ENCODE data around the gene PARD6A.

The PARD6A gene

DNA sequence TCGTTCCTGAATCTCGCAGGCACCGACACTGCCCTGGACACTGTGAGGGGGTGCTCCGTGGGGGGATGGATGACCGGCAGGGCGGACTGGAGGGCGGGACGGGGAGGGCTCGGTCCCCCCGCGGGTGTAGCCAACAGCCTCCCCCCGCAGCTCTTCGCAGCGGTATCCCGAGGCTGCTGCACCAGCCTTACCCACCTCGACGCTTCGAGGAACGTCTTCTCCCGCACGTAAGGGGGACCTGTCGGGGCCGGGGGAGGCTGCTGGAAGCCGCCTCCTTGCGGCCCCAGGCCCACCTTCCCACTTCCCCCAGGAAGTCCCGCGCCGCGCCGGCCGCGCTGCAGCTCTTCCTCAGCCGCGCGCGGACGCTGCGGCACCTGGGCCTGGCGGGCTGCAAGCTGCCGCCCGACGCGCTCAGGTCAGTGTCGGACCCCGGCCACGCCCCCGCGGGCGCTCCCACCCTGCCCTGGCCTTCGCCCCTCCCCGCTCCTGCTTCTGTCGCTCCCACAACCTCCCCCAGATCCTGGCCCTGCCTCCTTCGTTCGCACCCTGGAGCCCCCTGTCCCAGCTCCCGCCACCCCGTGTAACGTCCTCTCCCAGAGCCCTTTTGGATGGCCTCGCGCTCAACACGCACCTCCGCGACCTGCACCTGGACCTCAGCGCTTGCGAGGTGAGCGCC lies 12.5 kb upstream of the PARD6A start:
- Histone ChIP-seq H3K36me3 (ENCODE audit: control insufficient read depth in 4 of 4, insufficient read depth in 4 of 4, low read length in 3 of 4) (peaks cover 6 to 60% (median 47%) of the 10 kb centered on the region in 4 experiments), H3K9me3 (ENCODE audit: control extremely low read depth in 1 of 5, control insufficient read depth in 4 of 5, insufficient read depth in 2 of 5, low read depth in 1 of 5, low read length in 4 of 5) (no peaks in the 10 kb centered on the region), H3K27ac (ENCODE audit: insufficient read depth in 1 of 2, low read depth in 1 of 2, low read length in 2 of 2, poor library complexity in 1 of 2, severe bottlenecking in 2 of 2) (no peak overlapping the region), H3K27me3 (replicated peaks in 2 of 5; ENCODE audit: control insufficient read depth in 4 of 5, insufficient read depth in 5 of 5, low read length in 4 of 5) (no peaks in the 10 kb centered on the region), H3K4me1 (ENCODE audit: control extremely low read depth in 1 of 4, control insufficient read depth in 4 of 4, insufficient read depth in 4 of 4, low read length in 3 of 4) (peaks cover 0 to 22% (median 19%) of the 10 kb centered on the region in 4 experiments), H3K4me3 (ENCODE audit: control insufficient read depth in 1 of 7, extremely low read depth in 1 of 7, insufficient read depth in 4 of 7, low read depth in 2 of 7, low read length in 6 of 7) (no peak overlapping the region)
- WGBS (ENCODE audit: insufficient coverage), result 95% methylated on average over 54 of the region's 65 CpGs
- no peak for DNase-seq
- ChIA-PET POLR2A (interaction anchor here (0.6 kb wide), 1 partner anchor 172 kb away, joined by 4 read pairs; no protein-coding TSS in a partner anchor), CTCF (interaction anchor here (1.4 to 12.2 kb wide), 5 partner anchors 11 to 128 kb away, joined by 5 to 113 read pairs (median 70); partner anchors contain the start of genes ACD, C16orf86, ENKD1 and PARD6A)

DNA sequence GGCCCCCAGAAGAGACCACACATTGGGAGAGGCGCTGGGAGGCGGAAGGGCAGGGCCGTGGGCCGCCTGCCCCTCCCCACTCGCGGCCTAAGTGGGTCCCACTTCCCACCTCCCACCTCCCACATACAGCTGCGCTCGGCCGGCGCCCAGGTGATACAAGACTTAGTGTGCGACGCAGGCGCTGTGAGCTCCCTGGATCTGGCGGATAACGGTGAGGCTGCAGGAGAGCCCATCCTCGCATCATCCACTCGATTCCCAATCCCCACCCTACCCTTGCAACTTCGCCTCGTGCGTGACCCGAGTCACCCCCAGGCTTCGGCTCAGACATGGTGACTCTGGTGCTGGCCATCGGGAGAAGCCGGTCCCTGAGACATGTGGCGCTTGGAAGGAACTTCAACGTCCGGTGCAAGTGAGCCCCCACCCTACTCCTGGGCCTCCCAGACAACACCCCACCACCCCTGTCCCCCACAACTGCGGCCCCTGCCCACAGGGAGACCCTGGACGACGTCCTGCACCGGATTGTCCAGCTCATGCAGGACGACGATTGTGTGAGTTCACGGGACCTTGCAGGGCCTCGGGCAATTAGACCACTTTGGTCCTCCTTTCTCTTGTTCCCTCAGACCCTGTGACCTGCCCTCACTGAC lies 11.9 kb upstream of the PARD6A start:
- no peaks in the 10 kb centered on the region for H3K27me3 ChIP-seq (replicated peaks in 2 of 5; ENCODE audit: control insufficient read depth in 4 of 5, insufficient read depth in 5 of 5, low read length in 4 of 5)
- WGBS (ENCODE audit: insufficient coverage), result 98% methylated on average over 35 of the region's 35 CpGs
- no peaks in the 10 kb centered on the region for H3K9me3 ChIP-seq (ENCODE audit: control extremely low read depth in 1 of 5, control insufficient read depth in 4 of 5, insufficient read depth in 2 of 5, low read depth in 1 of 5, low read length in 4 of 5)
- H3K4me1 ChIP-seq (ENCODE audit: control extremely low read depth in 1 of 4, control insufficient read depth in 4 of 4, insufficient read depth in 4 of 4, low read length in 3 of 4), result peaks cover 0 to 22% (median 19%) of the 10 kb centered on the region in 4 experiments
- peaks cover 6 to 61% (median 47%) of the 10 kb centered on the region in 4 experiments for H3K36me3 ChIP-seq (ENCODE audit: control insufficient read depth in 4 of 4, insufficient read depth in 4 of 4, low read length in 3 of 4)
- no peak for DNase-seq
- ChIA-PET POLR2A (no interaction called here), CTCF (interaction anchor here (5.4 to 12.2 kb wide), 4 partner anchors 10 to 129 kb away, joined by 46 to 113 read pairs (median 72); partner anchors contain the start of genes ACD, C16orf86, ENKD1 and PARD6A)
- no peak overlapping the region for H3K4me3 ChIP-seq (ENCODE audit: control insufficient read depth in 1 of 7, extremely low read depth in 1 of 7, insufficient read depth in 4 of 7, low read depth in 2 of 7, low read length in 6 of 7)
- H3K27ac ChIP-seq (ENCODE audit: insufficient read depth in 1 of 2, low read depth in 1 of 2, low read length in 2 of 2, poor library complexity in 1 of 2, severe bottlenecking in 2 of 2), result no peak overlapping the region

DNA sequence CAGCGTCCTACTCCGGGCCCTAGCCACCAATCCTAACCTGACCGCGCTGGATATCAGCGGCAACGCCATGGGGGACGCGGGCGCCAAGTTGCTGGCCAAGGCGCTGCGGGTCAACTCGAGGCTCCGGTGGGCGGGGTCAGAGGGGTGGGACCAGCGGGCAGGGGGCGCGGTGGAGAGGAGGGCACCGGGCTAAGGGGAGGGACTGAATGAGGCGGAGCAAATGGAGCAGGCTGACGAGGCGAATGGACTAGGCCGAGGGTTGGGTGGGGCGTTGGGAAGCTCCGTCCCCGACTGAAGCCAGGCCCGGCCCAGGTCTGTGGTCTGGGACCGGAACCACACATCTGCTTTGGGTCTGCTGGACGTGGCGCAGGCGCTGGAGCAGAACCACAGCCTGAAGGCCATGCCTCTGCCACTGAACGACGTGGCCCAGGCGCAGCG lies 11.2 kb upstream of the PARD6A start:
- no peak overlapping the region for H3K27ac ChIP-seq (ENCODE audit: insufficient read depth in 1 of 2, low read depth in 1 of 2, low read length in 2 of 2, poor library complexity in 1 of 2, severe bottlenecking in 2 of 2)
- CTCF ChIA-PET, result interaction anchor here (0.8 to 12.2 kb wide), 3 partner anchors 10 to 130 kb away, joined by 4 to 113 read pairs (median 10); partner anchors contain the start of gene ACD
- peaks cover 0 to 16% (median 13%) of the 10 kb centered on the region in 4 experiments for H3K4me1 ChIP-seq (ENCODE audit: control extremely low read depth in 1 of 4, control insufficient read depth in 4 of 4, insufficient read depth in 4 of 4, low read length in 3 of 4)
- H3K27me3 ChIP-seq (replicated peaks in 2 of 5; ENCODE audit: control insufficient read depth in 4 of 5, insufficient read depth in 5 of 5, low read length in 4 of 5), result no peaks in the 10 kb centered on the region
- WGBS (ENCODE audit: insufficient coverage), result 97% methylated on average over 29 of the region's 34 CpGs
- H3K36me3 ChIP-seq (ENCODE audit: control insufficient read depth in 4 of 4, insufficient read depth in 4 of 4, low read length in 3 of 4), result peaks cover 6 to 67% (median 51%) of the 10 kb centered on the region in 4 experiments
- POLR2A ChIA-PET, result no interaction called here
- H3K4me3 ChIP-seq (ENCODE audit: control insufficient read depth in 1 of 7, extremely low read depth in 1 of 7, insufficient read depth in 4 of 7, low read depth in 2 of 7, low read length in 6 of 7), result no peak overlapping the region
- H3K9me3 ChIP-seq (ENCODE audit: control extremely low read depth in 1 of 5, control insufficient read depth in 4 of 5, insufficient read depth in 2 of 5, low read depth in 1 of 5, low read length in 4 of 5), result no peaks in the 10 kb centered on the region
- DNase-seq, result no peak

DNA sequence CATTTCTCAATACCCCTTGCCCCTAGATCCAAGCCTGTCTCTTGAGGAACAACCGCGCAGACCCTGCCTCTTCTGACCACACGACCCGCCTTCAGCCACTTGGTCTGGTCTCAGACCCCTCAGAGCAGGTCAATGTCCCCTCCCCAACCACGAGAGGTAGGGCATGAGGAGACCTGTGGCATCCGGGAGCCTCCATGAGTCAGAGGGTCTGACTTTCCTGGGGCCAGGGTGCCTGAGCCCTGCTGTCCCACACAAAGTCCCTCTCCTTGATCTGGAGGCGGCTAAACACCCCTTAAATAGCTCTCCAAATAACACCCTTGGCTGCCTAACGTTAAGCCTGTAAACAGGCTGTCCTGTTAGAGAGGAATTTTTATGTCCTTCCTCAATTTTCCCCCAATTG lies 10.7 kb upstream of the PARD6A start:
- POLR2A ChIA-PET, result no interaction called here
- no peak for DNase-seq
- Histone ChIP-seq H3K27me3 (replicated peaks in 2 of 5; ENCODE audit: control insufficient read depth in 4 of 5, insufficient read depth in 5 of 5, low read length in 4 of 5) (no peaks in the 10 kb centered on the region), H3K27ac (ENCODE audit: insufficient read depth in 1 of 2, low read depth in 1 of 2, low read length in 2 of 2, poor library complexity in 1 of 2, severe bottlenecking in 2 of 2) (no peak overlapping the region), H3K9me3 (ENCODE audit: control extremely low read depth in 1 of 5, control insufficient read depth in 4 of 5, insufficient read depth in 2 of 5, low read depth in 1 of 5, low read length in 4 of 5) (no peaks in the 10 kb centered on the region), H3K4me1 (ENCODE audit: control extremely low read depth in 1 of 4, control insufficient read depth in 4 of 4, insufficient read depth in 4 of 4, low read length in 3 of 4) (peaks cover 0 to 14% (median 12%) of the 10 kb centered on the region in 4 experiments), H3K36me3 (ENCODE audit: control insufficient read depth in 4 of 4, insufficient read depth in 4 of 4, low read length in 3 of 4) (peaks cover 6 to 72% (median 55%) of the 10 kb centered on the region in 4 experiments), H3K4me3 (ENCODE audit: control insufficient read depth in 1 of 7, extremely low read depth in 1 of 7, insufficient read depth in 4 of 7, low read depth in 2 of 7, low read length in 6 of 7) (no peak overlapping the region)
- 89% methylated on average over 7 of the region's 8 CpGs for WGBS (ENCODE audit: insufficient coverage)
- CTCF ChIA-PET, result interaction anchor here (0.8 to 12.2 kb wide), 6 partner anchors 9 to 130 kb away, joined by 3 to 113 read pairs (median 4); partner anchors contain the start of gene ACD

DNA sequence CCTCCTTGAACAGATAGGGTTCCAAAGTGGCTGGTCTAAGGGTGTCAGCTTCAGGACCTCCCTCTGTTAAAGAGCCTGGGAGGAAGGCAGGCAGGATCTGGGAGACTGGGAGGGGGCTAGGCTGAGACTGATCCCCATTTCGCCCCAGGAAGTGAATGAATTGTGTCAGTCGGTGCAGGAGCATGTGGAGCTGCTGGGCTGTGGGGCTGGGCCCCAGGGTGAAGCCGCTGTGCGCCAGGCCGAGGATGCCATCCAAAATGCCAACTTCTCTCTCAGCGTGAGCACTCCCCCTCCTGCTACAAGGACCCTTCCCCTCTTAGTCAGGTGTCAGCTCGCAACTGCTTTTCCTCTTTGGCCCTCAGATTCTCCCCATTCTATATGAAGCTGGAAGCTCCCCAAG lies 9.7 kb upstream of the PARD6A start:
- Histone ChIP-seq H3K9me3 (ENCODE audit: control extremely low read depth in 1 of 5, control insufficient read depth in 4 of 5, insufficient read depth in 2 of 5, low read depth in 1 of 5, low read length in 4 of 5) (no peaks in the 10 kb centered on the region), H3K27me3 (replicated peaks in 2 of 5; ENCODE audit: control insufficient read depth in 4 of 5, insufficient read depth in 5 of 5, low read length in 4 of 5) (no peaks in the 10 kb centered on the region), H3K4me1 (ENCODE audit: control extremely low read depth in 1 of 4, control insufficient read depth in 4 of 4, insufficient read depth in 4 of 4, low read length in 3 of 4) (peaks cover 0 to 4% (median 2%) of the 10 kb centered on the region in 4 experiments), H3K4me3 (ENCODE audit: control insufficient read depth in 1 of 7, extremely low read depth in 1 of 7, insufficient read depth in 4 of 7, low read depth in 2 of 7, low read length in 6 of 7) (no peak overlapping the region), H3K27ac (ENCODE audit: insufficient read depth in 1 of 2, low read depth in 1 of 2, low read length in 2 of 2, poor library complexity in 1 of 2, severe bottlenecking in 2 of 2) (no peak overlapping the region), H3K36me3 (ENCODE audit: control insufficient read depth in 4 of 4, insufficient read depth in 4 of 4, low read length in 3 of 4) (peaks cover 6 to 78% (median 59%) of the 10 kb centered on the region in 4 experiments)
- ChIA-PET CTCF (interaction anchor here (0.9 to 12.2 kb wide), 6 partner anchors 8 to 131 kb away, joined by 3 to 113 read pairs (median 4); partner anchors contain the start of gene ACD), POLR2A (no interaction called here)
- WGBS (ENCODE audit: insufficient coverage), result 89% methylated on average over 6 of the region's 7 CpGs
- DNase-seq, result no peak

DNA sequence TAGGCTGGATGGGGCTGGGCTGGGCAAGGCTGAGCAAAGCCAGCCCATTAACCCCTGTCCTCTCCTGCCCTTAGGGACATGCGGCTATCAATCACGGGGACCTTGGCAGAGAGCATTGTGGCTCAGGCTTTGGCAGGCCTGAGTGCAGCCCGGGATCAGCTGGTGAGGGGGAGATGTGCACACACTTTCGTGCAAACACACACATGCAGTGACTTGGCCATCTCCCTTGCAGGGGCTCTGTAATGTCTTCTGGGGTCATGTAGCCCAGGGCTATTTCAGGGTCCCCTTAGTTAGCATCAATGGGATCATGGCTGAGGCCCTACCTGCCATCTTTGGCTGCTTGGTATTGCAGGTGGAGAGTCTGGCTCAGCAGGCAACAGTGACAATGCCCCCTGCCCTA lies 8.9 kb upstream of the PARD6A start:
- Histone ChIP-seq H3K4me1 (ENCODE audit: control extremely low read depth in 1 of 4, control insufficient read depth in 4 of 4, insufficient read depth in 4 of 4, low read length in 3 of 4) (peaks cover 0 to 2% (median 0%) of the 10 kb centered on the region in 4 experiments), H3K27ac (ENCODE audit: insufficient read depth in 1 of 2, low read depth in 1 of 2, low read length in 2 of 2, poor library complexity in 1 of 2, severe bottlenecking in 2 of 2) (no peak overlapping the region), H3K27me3 (replicated peaks in 2 of 5; ENCODE audit: control insufficient read depth in 4 of 5, insufficient read depth in 5 of 5, low read length in 4 of 5) (no peaks in the 10 kb centered on the region), H3K4me3 (ENCODE audit: control insufficient read depth in 1 of 7, extremely low read depth in 1 of 7, insufficient read depth in 4 of 7, low read depth in 2 of 7, low read length in 6 of 7) (no peak overlapping the region), H3K36me3 (ENCODE audit: control insufficient read depth in 4 of 4, insufficient read depth in 4 of 4, low read length in 3 of 4) (peaks cover 7 to 78% (median 60%) of the 10 kb centered on the region in 4 experiments), H3K9me3 (ENCODE audit: control extremely low read depth in 1 of 5, control insufficient read depth in 4 of 5, insufficient read depth in 2 of 5, low read depth in 1 of 5, low read length in 4 of 5) (no peaks in the 10 kb centered on the region)
- CTCF ChIA-PET, result interaction anchor here (0.6 to 12.2 kb wide), 5 partner anchors 8 to 132 kb away, joined by 3 to 113 read pairs (median 4); partner anchors contain the start of gene ACD
- DNase-seq, result no peak
- POLR2A ChIA-PET, result no interaction called here
- WGBS (ENCODE audit: insufficient coverage), result 100% methylated on average over 4 of the region's 4 CpGs
